ENCODE data around the gene NT5C1A.

GRCh38 chr1:39672551-39672947, 642 bp upstream of the NT5C1A start:
- TF ChIP-seq CTCF (IDR thresholded peaks at IDR 0.05) (no peak), POLR2A (IDR thresholded peaks at IDR 0.05) (no peak), POLR2AphosphoS5 (IDR thresholded peaks at IDR 0.05) (no peak)

Data from breast epithelium (tissue), 3 donors.